ENCODE results near the gene CTNNA2.

CTNNA2 gene

GRCh38 chr2:79627237-79627636, 114.4 kb downstream of the CTNNA2 start:
- DNase-seq (ENCODE audit: low spot score in 2 of 2): no peak
- no peaks in the 10 kb centered on the region for H3K4me1 Mint-ChIP-seq
- H3K36me3 Mint-ChIP-seq: no peaks in the 10 kb centered on the region
- no peaks in the 10 kb centered on the region for H3K27me3 Mint-ChIP-seq
- peaks cover 8% of the 10 kb centered on the region for H3K9me3 Mint-ChIP-seq
- ATAC-seq (ENCODE audit: low read depth): no peak
- no peak overlapping the region for H3K27ac Mint-ChIP-seq
- H3K4me3 Mint-ChIP-seq: no peak overlapping the region

GRCh38 chr2:79630060-79630459, 117.2 kb downstream of the CTNNA2 start:
- no peak for ATAC-seq (ENCODE audit: low read depth)
- H3K4me1 Mint-ChIP-seq: no peaks in the 10 kb centered on the region
- no peaks in the 10 kb centered on the region for H3K27me3 Mint-ChIP-seq

GRCh38 chr2:79630972-79631557, 118.2 kb downstream of the CTNNA2 start:
- H3K27ac Mint-ChIP-seq: no peak overlapping the region
- H3K4me1 Mint-ChIP-seq: no peaks in the 10 kb centered on the region
- H3K27me3 Mint-ChIP-seq: no peaks in the 10 kb centered on the region
- H3K36me3 Mint-ChIP-seq: no peaks in the 10 kb centered on the region
- H3K9me3 Mint-ChIP-seq: peaks cover 14% of the 10 kb centered on the region
- DNase-seq (ENCODE audit: low spot score in 2 of 2) (no peak), ATAC-seq (ENCODE audit: low read depth) (no peak)
- no peak overlapping the region for H3K4me3 Mint-ChIP-seq

More at GRCh38 chr2:79630060-79630459, 117.2 kb downstream of the CTNNA2 start:
- Mint-ChIP-seq H3K4me3 (no peak overlapping the region), H3K36me3 (no peaks in the 10 kb centered on the region), H3K27ac (no peak overlapping the region), H3K9me3 (peaks cover 14% of the 10 kb centered on the region)
- DNase-seq (ENCODE audit: low spot score in 2 of 2): no peak

- H3K4me1 Mint-ChIP-seq: no peaks in the 10 kb centered on the region
- H3K4me3 Mint-ChIP-seq: no peak overlapping the region
- H3K27me3 Mint-ChIP-seq: no peaks in the 10 kb centered on the region
- peaks cover 10% of the 10 kb centered on the region for H3K9me3 Mint-ChIP-seq
- no peak for DNase-seq (ENCODE audit: low spot score in 2 of 2)
- no peaks in the 10 kb centered on the region for H3K36me3 Mint-ChIP-seq
- H3K27ac Mint-ChIP-seq: no peak overlapping the region
- ATAC-seq (ENCODE audit: low read depth): no peak
These were observed 125.6 kb downstream of the CTNNA2 start for GRCh38 chr2:79638410-79638809.

- no peak for ATAC-seq (ENCODE audit: low read depth)
- no peak for DNase-seq (ENCODE audit: low spot score in 2 of 2)
- H3K4me3 Mint-ChIP-seq: no peak overlapping the region
- H3K9me3 Mint-ChIP-seq: peaks cover 12% of the 10 kb centered on the region
- H3K27ac Mint-ChIP-seq: no peak overlapping the region
- no peaks in the 10 kb centered on the region for H3K27me3 Mint-ChIP-seq
- no peaks in the 10 kb centered on the region for H3K4me1 Mint-ChIP-seq
- H3K36me3 Mint-ChIP-seq: no peaks in the 10 kb centered on the region
These were observed 126.1 kb downstream of the CTNNA2 start for GRCh38 chr2:79638954-79639353.

GRCh38 chr2:79640001-79640400, 127.2 kb downstream of the CTNNA2 start:
- H3K27me3 Mint-ChIP-seq: no peaks in the 10 kb centered on the region
- no peaks in the 10 kb centered on the region for H3K4me1 Mint-ChIP-seq
- DNase-seq (ENCODE audit: low spot score in 2 of 2) (no peak), ATAC-seq (ENCODE audit: low read depth) (no peak)
- no peak overlapping the region for H3K4me3 Mint-ChIP-seq
- peaks cover 7% of the 10 kb centered on the region for H3K9me3 Mint-ChIP-seq
- no peak overlapping the region for H3K27ac Mint-ChIP-seq
- no peaks in the 10 kb centered on the region for H3K36me3 Mint-ChIP-seq

- no peaks in the 10 kb centered on the region for H3K4me1 Mint-ChIP-seq
- no peak overlapping the region for H3K27ac Mint-ChIP-seq
- no peak overlapping the region for H3K4me3 Mint-ChIP-seq
- H3K9me3 Mint-ChIP-seq: peaks cover 10% of the 10 kb centered on the region
- ATAC-seq (ENCODE audit: low read depth) (no peak), DNase-seq (ENCODE audit: low spot score in 2 of 2) (no peak)
- H3K36me3 Mint-ChIP-seq: no peaks in the 10 kb centered on the region
- H3K27me3 Mint-ChIP-seq: peaks cover 1% of the 10 kb centered on the region
These were observed 136.7 kb downstream of the CTNNA2 start for GRCh38 chr2:79649531-79649930.

- no peaks in the 10 kb centered on the region for H3K4me1 Mint-ChIP-seq
These were observed 147.7 kb downstream of the CTNNA2 start for GRCh38 chr2:79660557-79660956.

GRCh38 chr2:79665091-79665490, 152.2 kb downstream of the CTNNA2 start:
- H3K36me3 Mint-ChIP-seq: no peaks in the 10 kb centered on the region

More at GRCh38 chr2:79660557-79660956, 147.7 kb downstream of the CTNNA2 start:
- Mint-ChIP-seq H3K9me3 (peaks cover 10% of the 10 kb centered on the region), H3K4me3 (no peak overlapping the region), H3K36me3 (no peaks in the 10 kb centered on the region), H3K27ac (no peak overlapping the region), H3K27me3 (no peaks in the 10 kb centered on the region)
- DNase-seq (ENCODE audit: low spot score in 2 of 2) (no peak), ATAC-seq (ENCODE audit: low read depth) (no peak)

GRCh38 chr2:79666430-79666829, 153.6 kb downstream of the CTNNA2 start:
- no peak overlapping the region for H3K27ac Mint-ChIP-seq
- peaks cover 10% of the 10 kb centered on the region for H3K9me3 Mint-ChIP-seq
- H3K4me1 Mint-ChIP-seq: no peaks in the 10 kb centered on the region
- H3K27me3 Mint-ChIP-seq: no peaks in the 10 kb centered on the region
- ATAC-seq (ENCODE audit: low read depth) (no peak), DNase-seq (ENCODE audit: low spot score in 2 of 2) (no peak)
- H3K36me3 Mint-ChIP-seq: no peaks in the 10 kb centered on the region
- H3K4me3 Mint-ChIP-seq: no peak overlapping the region

More at GRCh38 chr2:79665091-79665490, 152.2 kb downstream of the CTNNA2 start:
- ATAC-seq (ENCODE audit: low read depth): no peak
- H3K9me3 Mint-ChIP-seq: peaks cover 10% of the 10 kb centered on the region
- H3K4me3 Mint-ChIP-seq: no peak overlapping the region
- no peaks in the 10 kb centered on the region for H3K4me1 Mint-ChIP-seq
- no peak overlapping the region for H3K27ac Mint-ChIP-seq
- H3K27me3 Mint-ChIP-seq: no peaks in the 10 kb centered on the region
- DNase-seq (ENCODE audit: low spot score in 2 of 2): no peak

- H3K27ac Mint-ChIP-seq: no peak overlapping the region
- H3K9me3 Mint-ChIP-seq: peaks cover 3% of the 10 kb centered on the region
- no peak overlapping the region for H3K4me3 Mint-ChIP-seq
- no peaks in the 10 kb centered on the region for H3K4me1 Mint-ChIP-seq
- DNase-seq (ENCODE audit: low spot score in 2 of 2): no peak
- ATAC-seq (ENCODE audit: low read depth): no peak
- no peaks in the 10 kb centered on the region for H3K36me3 Mint-ChIP-seq
- H3K27me3 Mint-ChIP-seq: no peaks in the 10 kb centered on the region
These were observed 156.9 kb downstream of the CTNNA2 start for GRCh38 chr2:79669714-79670113.

GRCh38 chr2:79670198-79670597, 157.3 kb downstream of the CTNNA2 start:
- ATAC-seq (ENCODE audit: low read depth): no peak
- H3K4me1 Mint-ChIP-seq: no peaks in the 10 kb centered on the region
- DNase-seq (ENCODE audit: low spot score in 2 of 2): no peak
- no peaks in the 10 kb centered on the region for H3K9me3 Mint-ChIP-seq
- H3K36me3 Mint-ChIP-seq: no peaks in the 10 kb centered on the region
- H3K4me3 Mint-ChIP-seq: no peak overlapping the region
- no peaks in the 10 kb centered on the region for H3K27me3 Mint-ChIP-seq
- no peak overlapping the region for H3K27ac Mint-ChIP-seq

GRCh38 chr2:79686884-79687283, 174.0 kb downstream of the CTNNA2 start:
- DNase-seq (ENCODE audit: low spot score in 2 of 2) (no peak), ATAC-seq (ENCODE audit: low read depth) (no peak)
- H3K4me3 Mint-ChIP-seq: no peak overlapping the region
- H3K27ac Mint-ChIP-seq: no peak overlapping the region
- H3K4me1 Mint-ChIP-seq: no peaks in the 10 kb centered on the region
- H3K9me3 Mint-ChIP-seq: peaks cover 6% of the 10 kb centered on the region
- H3K36me3 Mint-ChIP-seq: no peaks in the 10 kb centered on the region
- H3K27me3 Mint-ChIP-seq: no peaks in the 10 kb centered on the region

- ATAC-seq (ENCODE audit: low read depth) (no peak), DNase-seq (ENCODE audit: low spot score in 2 of 2) (no peak)
- H3K4me3 Mint-ChIP-seq: no peak overlapping the region
- no peaks in the 10 kb centered on the region for H3K36me3 Mint-ChIP-seq
- no peak overlapping the region for H3K27ac Mint-ChIP-seq
- no peaks in the 10 kb centered on the region for H3K4me1 Mint-ChIP-seq
- no peaks in the 10 kb centered on the region for H3K27me3 Mint-ChIP-seq
- H3K9me3 Mint-ChIP-seq: peaks cover 9% of the 10 kb centered on the region
These were observed 182.4 kb downstream of the CTNNA2 start for GRCh38 chr2:79695248-79695647.

GRCh38 chr2:79697200-79697599, 184.3 kb downstream of the CTNNA2 start:
- Mint-ChIP-seq H3K9me3 (peaks cover 5% of the 10 kb centered on the region), H3K4me1 (no peaks in the 10 kb centered on the region), H3K27me3 (no peaks in the 10 kb centered on the region), H3K36me3 (no peaks in the 10 kb centered on the region), H3K4me3 (no peak overlapping the region), H3K27ac (no peak overlapping the region)
- DNase-seq (ENCODE audit: low spot score in 2 of 2) (no peak), ATAC-seq (ENCODE audit: low read depth) (no peak)
